Activated effector memory CD4-positive, alpha-beta T cell treated with Interleukin-2 at 50 U/mL for 16 hours (primary cell): ENCODE measurements around the gene PARD3.
"Not testable (repeated sequence)": the region's sequence is repeated elsewhere in the genome, so short reads cannot be mapped to it uniquely, and the experiment has no call there.

Experiments
- DNase-seq: peaks from one replicate; pipeline ENCODE4 v3.0.0-alpha.2; 2020

PARD3 gene

GRCh38 chr10:34405611-34406462 lies 409.3 kb downstream of the PARD3 start:
- no peak for DNase-seq

GRCh38 chr10:34403512-34403911 lies 411.6 kb downstream of the PARD3 start:
- no peak for DNase-seq

GRCh38 chr10:34400075-34400474 lies 415.0 kb downstream of the PARD3 start:
- DNase-seq: no peak

- no peak for DNase-seq
These were observed 416.1 kb downstream of the PARD3 start for GRCh38 chr10:34399013-34399412.

- DNase-seq: no peak
These were observed 417.8 kb downstream of the PARD3 start for GRCh38 chr10:34397324-34397723.

- DNase-seq: no peak
These were observed 418.4 kb downstream of the PARD3 start for GRCh38 chr10:34396663-34397062.

- no peak for DNase-seq
These were observed 422.4 kb downstream of the PARD3 start for GRCh38 chr10:34392641-34393170.

GRCh38 chr10:34391168-34391567 lies 423.9 kb downstream of the PARD3 start:
- DNase-seq: not testable (repeated sequence)

- no peak for DNase-seq
These were observed 425.3 kb downstream of the PARD3 start for GRCh38 chr10:34389801-34390200.

- no peak for DNase-seq
These were observed 428.2 kb downstream of the PARD3 start for GRCh38 chr10:34386921-34387320.

- DNase-seq: no peak
These were observed 430.7 kb downstream of the PARD3 start for GRCh38 chr10:34384372-34384771.

GRCh38 chr10:34382626-34383025 lies 432.5 kb downstream of the PARD3 start:
- no peak for DNase-seq

- no peak for DNase-seq
These were observed 434.2 kb downstream of the PARD3 start for GRCh38 chr10:34380856-34381255.

GRCh38 chr10:34378297-34378696 lies 436.8 kb downstream of the PARD3 start:
- DNase-seq: no peak

- no peak for DNase-seq
These were observed 437.3 kb downstream of the PARD3 start for GRCh38 chr10:34377833-34378232.

- DNase-seq: no peak
These were observed 440.6 kb downstream of the PARD3 start for GRCh38 chr10:34374356-34375045.

GRCh38 chr10:34373211-34373610 lies 441.9 kb downstream of the PARD3 start:
- no peak for DNase-seq

- DNase-seq: no peak
These were observed 442.6 kb downstream of the PARD3 start for GRCh38 chr10:34372509-34372908.

GRCh38 chr10:34370126-34370525 lies 445.0 kb downstream of the PARD3 start:
- no peak for DNase-seq

- DNase-seq: no peak
These were observed 446.0 kb downstream of the PARD3 start for GRCh38 chr10:34369120-34369519.

- DNase-seq: no peak
These were observed 450.7 kb downstream of the PARD3 start for GRCh38 chr10:34364253-34365037.

GRCh38 chr10:34360984-34361383 lies 454.1 kb downstream of the PARD3 start:
- no peak for DNase-seq

GRCh38 chr10:34359435-34359813 lies 455.7 kb downstream of the PARD3 start:
- DNase-seq: no peak
